Fibroblast of upper back skin (primary cell): ENCODE measurements around the gene P4HA3.
A peak's percentile ranks its signal among the peaks of the same experiment; 100 is the strongest.
"Not testable (repeated sequence)": the region's sequence is repeated elsewhere in the genome, so short reads cannot be mapped to it uniquely, and the experiment has no call there.

Experiments
- DNase-seq: peaks from one replicate; pipeline ENCODE4 v3.0.0-alpha.2; 2013

Gene P4HA3

DNA sequence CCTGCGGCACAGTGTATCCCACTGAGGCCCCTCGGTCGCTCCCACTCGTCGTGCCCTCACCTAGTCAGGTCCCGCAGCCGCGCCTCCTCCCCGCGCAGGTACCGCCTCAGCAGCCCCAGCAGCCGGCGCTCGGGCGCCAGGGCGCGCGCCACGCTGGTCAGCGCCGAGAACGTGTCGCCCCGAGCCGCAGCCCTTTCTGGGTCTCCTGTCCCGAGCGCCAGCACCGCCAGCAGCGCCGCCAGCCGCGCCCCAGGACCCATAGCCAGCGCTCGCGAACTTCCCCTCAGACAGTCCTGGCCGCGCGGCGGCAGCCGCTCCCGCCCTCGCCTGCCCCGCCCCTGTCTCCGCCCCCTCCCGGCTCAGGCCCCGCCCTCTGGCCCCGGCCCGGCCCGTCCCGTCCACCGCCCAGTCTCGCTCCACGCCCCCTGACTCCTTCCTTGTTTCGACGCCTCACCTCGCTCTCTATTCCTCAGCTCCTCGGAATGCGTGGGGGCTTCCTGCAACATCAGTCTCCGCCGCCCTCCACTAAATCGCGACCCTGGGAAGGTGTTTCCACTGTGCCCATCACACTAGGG is at the start of gene P4HA3:
Gene P4HA3 (minus strand): TSS at position 289 of the 575 bp plus-strand sequence. CDS start 29 bp downstream, at position 260.
- DNase-seq = peak; percentile 59

DNA sequence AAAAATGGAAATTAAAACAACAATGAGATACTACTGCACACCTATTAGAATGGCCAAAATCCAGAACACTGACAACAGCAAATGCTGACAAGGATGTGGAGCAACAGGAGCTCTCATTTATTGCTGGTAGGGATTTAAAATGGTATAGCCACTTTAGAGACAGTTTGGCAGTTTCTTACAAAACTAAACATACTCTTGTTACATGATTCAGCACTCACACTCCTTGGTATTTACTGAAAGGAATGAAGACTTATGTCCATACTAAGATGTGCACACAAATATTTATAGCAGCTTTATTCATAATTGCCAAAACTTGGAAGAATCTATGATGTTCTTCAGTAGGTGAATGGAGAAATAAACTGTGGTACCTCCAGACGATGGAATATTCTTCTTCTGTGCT is 46.0 kb upstream of the P4HA3 start:
- DNase-seq = no peak

DNA sequence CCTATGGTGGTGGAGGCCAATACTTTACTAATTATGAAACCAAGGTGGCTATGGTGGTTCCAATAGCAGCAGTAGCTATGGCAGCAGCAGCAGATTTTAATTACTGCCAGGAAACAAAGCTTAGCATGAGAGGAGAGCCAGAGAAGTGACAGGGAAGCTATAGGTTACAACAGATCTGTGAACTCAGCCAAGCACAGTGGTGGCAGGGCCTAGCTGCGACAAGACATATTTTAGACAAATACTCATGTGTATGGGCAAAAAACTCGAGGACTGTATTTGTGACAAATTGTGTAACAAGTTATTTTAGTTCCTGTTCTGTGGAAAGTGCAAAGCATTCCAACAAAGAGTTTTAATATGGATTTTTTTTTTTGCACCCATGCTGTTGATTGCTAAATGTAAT is 44.2 kb upstream of the P4HA3 start:
- no peak for DNase-seq

DNA sequence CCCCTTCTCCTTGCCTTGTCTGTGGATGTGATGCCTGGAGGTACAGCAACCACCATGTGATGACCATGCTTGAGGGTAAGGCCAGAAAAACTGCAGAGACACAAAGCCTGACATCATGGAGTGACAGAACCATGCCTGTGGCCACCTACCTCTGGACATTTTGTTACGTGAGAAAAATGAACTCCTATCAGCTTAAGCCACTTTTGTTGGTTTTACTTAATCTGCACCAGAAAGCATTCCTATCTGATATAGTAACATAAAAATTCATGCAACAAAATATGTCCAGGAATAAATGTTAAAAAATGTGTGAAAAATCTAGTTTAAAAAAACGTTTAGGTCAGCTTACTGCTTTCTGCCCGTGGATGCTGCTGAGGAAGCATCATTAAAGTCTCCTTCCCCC is 42.6 kb upstream of the P4HA3 start:
- no peak for DNase-seq

DNA sequence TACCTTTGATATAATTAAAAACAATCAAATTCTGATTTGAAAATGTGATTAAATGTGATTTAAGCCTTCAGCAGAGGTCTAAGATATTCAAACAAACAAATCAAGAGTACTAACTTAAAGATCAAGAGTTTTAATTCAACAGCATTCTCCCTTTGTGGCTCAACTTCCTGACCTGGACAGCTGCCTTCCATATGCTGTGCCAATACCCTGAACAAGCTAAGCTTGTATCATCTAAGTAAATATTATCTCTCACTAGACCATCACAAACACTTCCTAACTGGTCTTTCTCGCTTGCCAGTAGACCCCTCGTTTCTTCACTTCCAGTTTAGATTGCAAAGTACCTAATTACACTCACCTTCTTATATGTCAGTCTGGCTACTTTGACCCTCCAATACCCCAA is 35.9 kb upstream of the P4HA3 start:
- peak; percentile 14 for DNase-seq

DNA sequence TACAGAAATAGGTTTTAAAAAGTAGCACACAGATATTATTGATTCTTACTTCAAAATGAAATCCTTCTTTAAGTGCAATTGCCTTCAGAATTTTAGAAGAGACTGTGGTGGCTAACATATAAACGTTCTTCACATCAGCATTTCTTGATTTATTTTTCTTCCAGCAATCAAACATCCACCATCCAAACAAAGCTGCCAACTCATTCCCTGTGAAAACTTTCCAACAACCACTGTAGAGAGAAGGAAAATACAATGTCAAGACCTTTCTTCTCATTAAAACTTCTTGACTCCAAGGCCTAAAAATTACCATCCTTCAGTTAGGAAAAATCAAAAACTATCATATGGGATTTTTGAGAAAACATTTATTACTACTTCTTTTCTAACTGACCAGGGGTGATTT is 34.0 kb upstream of the P4HA3 start:
- no peak for DNase-seq

DNA sequence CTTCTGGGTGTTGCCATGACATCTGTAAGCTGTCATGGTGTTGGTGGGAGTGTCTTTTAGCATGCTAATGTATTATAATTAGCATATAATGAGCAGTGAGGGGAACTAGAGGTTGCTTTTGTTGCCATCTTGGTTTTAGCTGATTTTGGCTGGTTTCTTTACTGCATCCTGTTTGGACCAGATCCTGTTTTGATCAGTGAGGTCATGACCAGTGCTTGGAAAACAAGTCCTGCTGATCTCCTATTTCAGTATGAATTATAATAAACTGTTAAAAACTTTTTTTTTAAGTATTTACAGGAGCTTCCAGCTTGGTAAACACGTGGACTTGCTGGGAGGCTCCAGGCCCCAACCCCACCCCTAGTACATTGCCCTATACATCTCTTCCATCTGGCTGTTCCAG is 30.5 kb upstream of the P4HA3 start:
- no peak for DNase-seq

DNA sequence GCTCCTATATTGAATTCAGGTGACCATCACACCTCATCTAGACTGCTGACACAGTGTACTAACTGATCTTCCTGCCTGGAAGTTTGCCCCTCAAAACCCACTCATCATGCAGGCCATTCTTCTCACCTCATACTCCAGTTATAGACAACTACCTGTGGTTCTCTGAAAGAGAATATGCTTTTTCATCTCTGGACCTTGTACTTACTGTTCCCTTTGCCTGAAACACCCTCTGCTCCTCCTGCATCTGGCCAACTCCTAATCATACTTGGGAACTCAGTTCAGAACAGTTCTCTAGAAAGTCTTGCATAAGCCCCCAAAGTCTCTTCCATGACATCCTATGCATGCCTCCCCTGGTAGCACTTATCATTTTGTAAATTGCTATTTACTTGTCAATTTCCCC is 28.2 kb upstream of the P4HA3 start:
- DNase-seq = no peak

DNA sequence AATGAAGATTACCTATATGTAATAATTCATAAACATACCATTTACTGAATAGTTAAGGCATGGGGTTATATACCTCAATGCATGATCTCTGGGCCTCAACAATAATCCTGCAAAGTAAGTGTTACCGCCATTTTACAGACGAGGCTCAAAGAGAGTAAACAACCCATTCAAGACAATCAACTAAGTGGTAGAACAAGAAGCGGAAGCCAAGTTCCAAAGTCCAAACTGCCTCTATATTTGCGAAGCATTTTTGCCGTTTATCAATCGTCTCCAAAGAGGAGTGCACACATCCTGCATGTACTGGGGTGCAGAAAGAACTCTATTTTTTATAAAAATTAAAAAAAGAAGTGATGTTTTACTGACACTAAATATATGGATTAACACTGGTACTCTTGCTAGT is 27.5 kb upstream of the P4HA3 start:
- no peak for DNase-seq

DNA sequence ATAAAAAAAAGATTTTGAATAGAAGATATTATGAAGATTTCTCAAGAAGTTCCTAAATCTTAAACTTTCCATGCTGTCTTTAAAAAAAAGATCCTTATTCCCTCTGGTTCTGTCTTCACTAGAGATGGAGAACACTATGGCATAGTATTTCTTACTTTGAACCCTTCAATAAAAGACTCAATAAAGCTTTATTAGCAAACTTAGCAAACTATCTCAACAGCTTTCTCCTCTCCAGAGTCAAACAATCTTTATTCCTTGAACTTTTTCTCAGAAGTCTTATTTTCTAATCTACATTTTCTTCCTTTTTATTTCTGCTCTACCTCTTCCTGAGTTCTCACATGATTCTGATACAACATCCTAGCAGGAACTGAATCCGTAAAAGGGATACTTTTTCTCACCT is 21.8 kb upstream of the P4HA3 start:
- no peak for DNase-seq

DNA sequence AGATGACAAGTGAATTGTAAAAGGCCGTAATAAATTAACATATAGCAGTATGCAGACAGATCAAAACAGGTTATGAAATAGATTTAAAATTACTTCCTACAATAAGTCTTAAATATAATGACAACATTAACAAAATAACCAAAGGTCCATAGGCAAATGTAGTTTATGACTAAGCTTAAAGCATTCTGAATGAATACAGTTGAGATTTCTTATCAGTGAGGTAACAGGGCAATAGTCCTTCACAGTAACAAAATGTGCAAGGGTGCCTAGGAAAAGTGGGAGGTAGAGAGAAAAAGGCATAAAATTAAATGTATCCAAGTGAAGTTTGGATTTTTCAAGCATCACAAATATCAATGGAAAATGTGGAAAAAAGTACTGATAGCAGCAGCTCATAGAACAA is 20.9 kb upstream of the P4HA3 start:
- no peak for DNase-seq

DNA sequence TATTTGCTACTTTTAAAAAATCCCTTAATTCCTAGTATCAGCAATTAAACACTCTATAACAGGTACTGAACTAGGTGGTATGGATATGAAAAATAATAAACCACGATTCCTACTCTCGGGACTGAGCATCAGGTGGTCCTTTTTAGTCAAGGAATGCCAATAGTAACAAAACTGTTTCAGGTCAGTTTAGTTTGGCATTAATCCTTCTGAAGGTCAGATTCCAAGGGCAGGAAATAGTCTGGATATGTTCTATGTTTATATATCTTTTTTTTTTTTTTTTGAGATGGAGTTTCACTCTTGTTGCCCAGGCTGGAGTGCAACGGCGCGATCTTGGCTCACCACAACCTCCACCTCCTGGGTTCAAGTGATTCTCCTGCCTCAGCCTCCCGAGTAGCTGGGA is 19.6 kb upstream of the P4HA3 start:
- DNase-seq = not testable (repeated sequence)

DNA sequence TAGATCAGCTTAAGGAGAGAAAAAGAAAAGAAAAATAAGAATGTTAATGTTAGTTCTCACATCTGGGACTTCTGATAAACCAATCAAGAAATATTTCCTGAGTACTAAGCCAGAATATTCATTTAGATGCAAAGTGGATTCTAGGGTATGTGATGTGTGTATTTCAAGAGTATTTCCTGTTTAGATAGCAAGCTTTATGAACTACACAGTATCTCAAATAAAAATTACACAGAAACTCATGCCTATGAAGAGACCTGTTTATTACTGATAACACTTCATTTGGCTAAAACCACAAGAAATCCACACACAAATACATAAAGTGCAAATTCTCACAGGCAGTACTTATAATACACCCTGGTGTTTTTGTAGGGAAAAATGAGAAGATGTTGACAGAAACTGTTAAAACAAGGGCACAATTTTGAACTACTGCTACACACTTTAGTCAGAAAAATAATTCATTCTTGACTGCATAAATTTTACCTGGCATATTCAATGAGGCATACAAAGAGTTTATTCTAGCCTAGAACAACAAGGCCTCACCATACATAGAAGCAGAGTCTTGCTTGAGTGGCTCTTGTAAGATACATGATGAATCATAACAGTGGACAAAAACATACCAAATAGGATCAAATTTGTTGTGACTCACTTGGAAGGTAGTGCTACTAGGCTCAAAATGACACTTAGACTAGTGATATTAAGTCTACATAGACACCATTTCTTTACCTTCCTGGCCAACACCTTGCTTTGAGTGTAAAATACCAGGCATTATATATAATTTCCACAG is 18.8 kb upstream of the P4HA3 start:
- peak; percentile 45 for DNase-seq

DNA sequence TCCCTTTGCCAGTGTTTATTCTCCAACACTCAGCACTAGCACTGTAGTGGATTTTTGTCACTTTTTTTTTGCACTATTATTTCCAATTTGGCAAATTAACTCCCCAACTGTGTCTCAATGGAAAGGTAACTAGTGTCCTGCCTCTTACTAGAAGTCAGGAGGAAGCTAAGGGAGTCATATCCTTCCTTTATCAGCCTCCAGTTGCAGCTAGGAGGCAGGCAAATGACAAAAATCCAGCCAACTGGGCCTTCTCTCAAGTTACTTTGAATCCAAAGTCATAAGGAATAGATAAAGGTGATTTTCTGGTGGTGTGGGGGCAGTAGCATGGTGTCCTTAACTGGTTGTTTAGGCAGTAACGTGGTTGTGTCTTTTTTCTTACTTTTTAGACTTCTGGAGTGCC is 15.6 kb upstream of the P4HA3 start:
- DNase-seq = no peak

DNA sequence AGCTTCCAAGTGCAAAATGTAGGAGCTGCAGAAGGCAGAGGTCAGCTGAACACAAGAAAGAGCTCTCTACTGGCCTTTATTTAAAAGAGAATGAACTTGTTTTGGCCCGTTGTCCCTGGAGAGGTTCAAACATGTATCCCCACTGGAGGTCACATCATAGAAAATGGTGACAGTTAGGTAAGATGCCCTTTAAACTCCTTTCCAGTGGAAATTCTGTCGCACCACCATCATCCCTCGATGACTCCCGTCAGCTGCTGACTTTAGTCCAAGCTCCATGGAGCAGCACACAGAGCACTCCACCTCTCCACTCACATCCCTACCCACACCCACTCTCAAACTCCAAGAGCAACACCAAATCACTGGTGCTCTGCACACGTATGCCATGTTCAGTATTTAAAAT is 15.2 kb upstream of the P4HA3 start:
- DNase-seq = no peak

DNA sequence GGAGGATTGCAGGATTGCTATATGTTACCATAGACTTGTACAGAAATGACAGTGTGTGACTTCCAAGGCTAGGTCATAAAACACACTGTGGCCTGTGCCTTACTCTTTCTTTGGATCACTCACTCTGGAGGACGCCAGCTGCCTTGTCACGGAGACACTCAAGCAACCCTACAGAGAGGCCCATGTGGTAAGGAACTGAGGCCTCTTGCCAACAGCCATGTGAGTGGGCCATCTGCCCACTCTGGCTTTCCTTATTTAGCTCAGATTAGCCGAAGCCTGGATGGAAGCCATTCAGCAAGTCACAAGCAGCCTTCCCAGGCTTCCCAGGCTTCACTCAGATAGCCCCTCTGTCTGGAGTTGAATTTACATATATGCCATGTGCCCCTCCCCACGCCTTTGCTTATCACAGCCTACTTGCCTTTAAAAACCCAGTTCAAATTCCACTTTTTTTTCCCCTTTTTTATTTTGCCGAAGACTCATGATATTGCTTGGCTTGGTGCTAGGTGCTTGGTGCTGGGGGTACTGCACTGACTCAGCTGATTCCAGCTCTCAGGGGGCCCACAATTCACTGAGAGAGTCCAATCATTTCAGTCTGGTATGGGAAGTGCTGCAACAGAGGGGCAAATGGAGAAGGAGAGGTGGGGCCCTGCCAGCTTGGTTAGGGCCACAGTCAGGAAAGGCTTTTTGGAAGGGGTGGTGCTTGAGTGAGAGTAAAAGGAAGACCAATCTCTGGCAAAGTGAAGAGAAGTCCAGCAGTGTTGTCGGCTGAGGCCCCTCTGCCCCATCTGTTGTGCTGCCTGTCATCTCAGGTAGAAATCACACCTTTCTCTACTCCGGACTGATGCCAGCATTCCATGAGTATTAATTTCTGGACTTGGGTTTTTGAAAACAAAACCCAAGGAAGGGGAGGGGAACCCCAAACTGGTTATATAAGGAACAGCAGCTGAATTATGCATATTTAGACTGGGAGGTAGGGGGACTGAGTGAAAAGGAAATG is 14.5 kb upstream of the P4HA3 start:
- DNase-seq = peak; percentile 92

DNA sequence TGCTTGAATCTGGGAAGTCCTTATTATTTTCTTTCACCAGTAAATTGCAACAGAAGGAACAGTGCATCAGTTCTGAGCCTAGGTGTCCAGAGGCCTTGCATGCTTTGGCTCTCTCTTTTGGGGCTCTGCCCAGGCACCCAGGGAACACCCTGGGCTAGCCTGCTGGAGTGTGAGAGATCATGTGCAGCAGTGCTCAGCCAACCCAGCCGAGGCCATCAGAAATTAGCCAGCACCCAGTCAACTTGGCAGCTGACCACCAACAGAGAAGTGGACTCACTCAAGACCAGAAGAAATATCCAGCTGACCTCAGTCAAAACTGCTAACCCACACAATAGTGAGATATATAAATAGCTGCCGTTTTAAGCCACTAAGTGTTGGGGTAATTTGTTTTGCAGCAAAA is 11.2 kb upstream of the P4HA3 start:
- no peak for DNase-seq

DNA sequence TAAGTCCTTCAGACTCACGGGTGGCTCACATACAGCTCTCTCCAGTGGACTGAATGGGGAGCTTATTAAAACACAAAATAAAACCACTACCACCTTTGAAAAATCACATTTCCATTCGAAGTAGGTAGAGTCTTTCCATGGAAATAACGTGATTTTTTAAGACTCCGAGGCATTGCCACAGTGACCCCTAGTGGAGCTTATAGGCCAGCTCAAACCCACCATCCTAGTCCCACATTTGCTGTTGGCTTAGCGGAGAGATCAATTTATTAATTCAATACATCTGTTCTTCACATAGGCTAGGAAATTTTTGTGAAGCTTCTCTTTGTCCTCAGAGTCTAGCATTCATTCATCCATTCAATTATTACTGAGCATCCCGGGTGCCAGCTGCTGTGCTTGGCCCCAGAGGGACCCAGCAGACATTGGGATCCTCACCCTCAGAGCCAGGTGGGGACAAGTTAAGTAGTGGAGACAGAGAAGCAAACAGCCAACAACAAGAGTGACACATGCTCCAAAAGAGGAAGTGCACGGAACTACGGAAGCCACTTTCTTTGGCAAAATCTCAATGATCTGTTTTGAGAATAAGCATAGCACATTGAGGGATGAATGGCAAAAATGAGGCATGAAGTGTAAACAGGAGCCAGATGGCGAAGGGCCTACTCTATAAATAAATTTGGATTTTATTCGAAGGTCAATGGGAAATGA is 10.2 kb upstream of the P4HA3 start:
- peak; percentile 68 for DNase-seq

DNA sequence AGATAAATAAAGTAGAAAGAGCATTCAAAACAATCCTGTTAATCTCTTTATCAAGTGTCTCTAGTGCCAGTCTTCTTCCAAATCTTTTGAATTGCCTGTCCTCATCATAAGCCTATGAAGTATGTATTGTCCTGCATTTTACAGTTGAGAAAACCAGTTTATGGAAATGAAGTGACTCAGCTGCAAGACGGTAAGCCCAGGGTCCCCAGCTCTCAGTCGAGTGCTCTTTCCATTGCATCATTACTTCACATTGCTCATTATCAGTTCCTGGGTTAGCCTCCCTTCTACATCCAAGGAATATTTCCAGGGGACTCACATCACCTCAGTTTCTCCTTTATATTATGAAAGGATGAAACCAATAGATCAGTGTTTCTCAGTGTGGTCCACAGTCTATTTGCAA is 9.1 kb upstream of the P4HA3 start:
- no peak for DNase-seq

DNA sequence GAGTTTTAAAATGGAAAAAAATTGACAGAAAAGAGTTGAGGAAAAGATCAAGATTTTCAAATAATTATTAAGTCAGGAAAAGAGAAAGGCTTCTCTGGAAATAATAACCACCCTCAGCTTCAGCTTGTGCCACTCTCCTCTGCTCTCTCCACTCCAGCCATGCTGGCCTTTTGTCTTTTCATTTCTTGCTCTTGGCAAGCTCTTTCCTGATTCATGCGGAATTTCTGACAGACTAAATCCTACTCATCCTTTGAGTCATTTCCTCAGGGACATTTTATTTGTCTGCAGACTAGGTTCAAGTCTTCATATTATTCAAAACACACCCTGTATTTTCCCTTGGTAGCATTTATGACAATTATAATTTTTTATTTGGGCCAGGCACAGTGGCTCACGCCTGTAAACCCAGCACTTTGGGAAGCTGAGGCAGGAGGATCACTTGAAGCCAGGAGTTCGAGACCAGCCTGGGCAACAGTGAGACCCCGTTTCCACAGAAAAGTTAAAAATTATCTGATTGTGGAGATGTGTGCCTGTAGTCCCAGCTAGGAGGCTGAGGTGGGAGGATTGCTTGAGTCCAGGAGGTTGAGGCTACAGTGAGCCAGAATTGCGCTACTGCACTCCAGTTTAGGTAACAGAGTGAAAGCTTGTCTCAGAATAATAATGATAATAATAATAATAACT is 7.8 kb upstream of the P4HA3 start:
- DNase-seq = peak; percentile 96

DNA sequence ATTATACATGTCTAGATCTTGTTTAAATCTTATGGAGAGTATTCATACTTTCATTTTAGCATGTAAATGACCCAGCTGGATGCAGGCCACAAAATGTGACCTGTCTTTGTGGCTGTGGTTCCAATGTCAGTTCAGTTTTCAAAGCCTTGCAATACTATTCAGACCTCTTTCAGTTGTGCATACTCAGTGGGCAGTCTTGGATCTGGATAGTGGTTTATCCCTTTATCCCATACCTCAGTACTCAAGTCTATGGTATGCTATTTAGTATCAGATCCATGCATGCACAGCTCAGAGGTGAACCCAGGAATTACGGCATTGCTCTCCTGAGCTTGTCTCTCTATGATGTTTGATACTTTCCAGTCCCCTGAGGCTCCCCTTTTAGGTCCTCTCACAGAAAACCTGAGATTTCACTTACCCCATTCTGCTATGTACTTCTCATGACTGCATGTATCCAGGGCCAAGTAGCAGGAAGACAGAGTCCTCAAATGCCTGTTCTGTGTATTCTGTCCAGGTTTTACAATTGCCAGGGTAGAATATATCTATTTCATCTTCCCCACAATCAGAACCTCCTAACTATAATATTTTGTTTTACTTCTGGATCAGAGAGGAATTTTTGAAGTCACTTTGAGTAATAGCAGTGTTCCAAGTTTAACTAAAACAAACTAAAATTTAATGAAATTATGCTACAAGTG is 6.9 kb upstream of the P4HA3 start:
- peak; percentile 79 for DNase-seq
